H1 (cell line): Measurements from ENCODE around the gene TMEM30A. TPM values are rescaled to one million over a fixed set of nuclear protein-coding genes. Genes with fewer than 3 reads are reported as not detected.

Experiments used
- CTCF ChIA-PET: fragments of 300-600 bp; sonication (Branson Sonifier 250); formaldehyde crosslinking; loops from one replicate; lab custom pipeline; 2021; ENCODE audit not compliant: partially characterized antibody; lab: Charles Lee
- POLR2A ChIA-PET: fragments of 300-600 bp; sonication (Branson Sonifier 250); formaldehyde crosslinking; loops from one replicate; lab custom pipeline; 2021; ENCODE audit warnings: inconsistent platforms; ENCODE audit not compliant: partially characterized antibody; lab: Charles Lee
- DNase-seq, 2 experiments: peaks; one replicate each; pipeline versions ENCODE4 v3.0.0 to v3.0.0-alpha.2; 2010 to 2022; ENCODE audit warnings: low spot score in 2 of 2, low read depth in 1 of 2, mixed read lengths in 1 of 2
- FAIRE-seq: peaks from 2 replicates; lab custom pipeline; 2011; peaks lifted over from hg19 to GRCh38; lab: Jason Lieb, UNC
- H2AFZ ChIP-seq: 2 replicates; pipeline ENCODE4 v1.8.1; 2012; ENCODE audit warnings: low read length, inconsistent platforms
- H2AK5ac ChIP-seq: 2 replicates; pipeline ENCODE4 v1.6.1; 2013; ENCODE audit warnings: low read depth, low read length
- H2BK120ac ChIP-seq: replicated peaks from 2 replicates; pipeline ENCODE3; 2013; ENCODE audit warnings: low read depth, low read length, inconsistent platforms
- H2BK12ac ChIP-seq: 2 replicates; pipeline ENCODE4 v1.6.1; 2013; ENCODE audit warnings: low read depth, low read length
- H2BK15ac ChIP-seq: 2 replicates; pipeline ENCODE4 v1.6.1; 2013; ENCODE audit warnings: low read length
- H2BK20ac ChIP-seq: 2 replicates; pipeline ENCODE4 v1.6.1; 2013; ENCODE audit warnings: low read length
- H2BK5ac ChIP-seq: 2 replicates; pipeline ENCODE4 v1.6.1; 2013; ENCODE audit warnings: low read depth, low read length
- H3K14ac ChIP-seq: 2 replicates; pipeline ENCODE4 v1.6.1; 2013; ENCODE audit warnings: inconsistent platforms; ENCODE audit not compliant: insufficient read length
- H3K18ac ChIP-seq: 2 replicates; pipeline ENCODE4 v1.6.1; 2013; ENCODE audit warnings: low read length; ENCODE audit errors: extremely low read depth
- H3K23ac ChIP-seq: 2 replicates; pipeline ENCODE4 v1.6.1; 2013; ENCODE audit warnings: inconsistent platforms; ENCODE audit not compliant: insufficient read length
- H3K23me2 ChIP-seq: 2 replicates; pipeline ENCODE4 v1.6.1; 2013; ENCODE audit warnings: low read depth, low read length
- H3K27ac ChIP-seq: 2 replicates; pipeline ENCODE4 v1.6.1; 2011; ENCODE audit warnings: low read depth, low read length, inconsistent platforms
- H3K27me3 ChIP-seq, 4 experiments: replicated peaks in 1 of 4; 1 replicate in 1 of 4; 2 replicates in 3 of 4; pipeline versions ENCODE4 v1.6.1 to v1.8.1; 2011 to 2013; ENCODE audit warnings: low read length in 3 of 4, mild to moderate bottlenecking in 3 of 4, inconsistent platforms in 2 of 4, mixed read lengths in 2 of 4, moderate library complexity in 1 of 4; ENCODE audit not compliant: control insufficient read depth in 3 of 4, insufficient read depth in 3 of 4; ENCODE audit errors: extremely low read depth in 1 of 4
- H3K36me3 ChIP-seq, 4 experiments: 2 replicates each; pipeline versions ENCODE4 v1.6.1 to v1.8.1; 2011 to 2013; ENCODE audit warnings: mild to moderate bottlenecking in 4 of 4, low read length in 3 of 4, moderate library complexity in 2 of 4, control low read depth in 1 of 4, inconsistent platforms in 1 of 4; ENCODE audit not compliant: insufficient read depth in 4 of 4, control insufficient read depth in 2 of 4
- H3K4ac ChIP-seq: replicated peaks from 2 replicates; pipeline ENCODE3; 2013; ENCODE audit warnings: low read length, low read depth, mixed read lengths, inconsistent platforms; ENCODE audit not compliant: insufficient read length
- H3K4me1 ChIP-seq, 4 experiments: replicated peaks in 1 of 4; 1 replicate in 1 of 4; 2 replicates in 3 of 4; pipeline versions ENCODE4 v1.6.1 to v1.8.1; 2011 to 2013; ENCODE audit warnings: low read length in 3 of 4, inconsistent platforms in 2 of 4, mixed read lengths in 1 of 4; ENCODE audit not compliant: insufficient read depth in 4 of 4, control insufficient read depth in 3 of 4
- H3K4me2 ChIP-seq, 2 experiments: 2 replicates each; pipeline versions ENCODE4 v1.6.1 to v1.8.1; 2011 to 2013; ENCODE audit warnings: low read depth in 2 of 2, low read length in 2 of 2, control low read depth in 1 of 2, inconsistent platforms in 1 of 2, mild to moderate bottlenecking in 1 of 2; ENCODE audit not compliant: insufficient read depth in 1 of 2
- H3K4me3 ChIP-seq, 4 experiments: fragments of 200-600, 300-600 bp in 1 of 4; sonication (generic), shearing (Covaris generic), sonication (Bioruptor Twin) in 1 of 4; 2 replicates each; pipeline versions ENCODE4 v1.5.1 to v1.8.1; 2011 to 2016; ENCODE audit warnings: low read length in 4 of 4, low read depth in 3 of 4, control low read depth in 2 of 4, inconsistent platforms in 2 of 4, mild to moderate bottlenecking in 2 of 4, mixed read lengths in 1 of 4, moderate library complexity in 1 of 4; ENCODE audit not compliant: insufficient read depth in 2 of 4; ENCODE audit errors: extremely low read depth in 1 of 4
- H3K56ac ChIP-seq: replicated peaks from 2 replicates; pipeline ENCODE3; 2013; ENCODE audit warnings: low read depth, mild to moderate bottlenecking, mixed read lengths, low read length, inconsistent platforms; ENCODE audit not compliant: insufficient read length
- H3K79me1 ChIP-seq: 2 replicates; pipeline ENCODE4 v1.6.1; 2013; ENCODE audit warnings: low read depth, low read length, control low read depth
- H3K79me2 ChIP-seq, 2 experiments: 2 replicates each; pipeline versions ENCODE4 v1.6.1 to v1.8.1; 2012 to 2013; ENCODE audit warnings: low read length in 2 of 2, mild to moderate bottlenecking in 2 of 2, inconsistent platforms in 1 of 2; ENCODE audit not compliant: insufficient read depth in 2 of 2, control insufficient read depth in 1 of 2
- H3K9ac ChIP-seq, 4 experiments: replicated peaks in 1 of 4; 1 replicate in 1 of 4; 2 replicates in 3 of 4; pipeline versions ENCODE4 v1.6.1 to v1.8.1; 2011 to 2013; ENCODE audit warnings: low read depth in 3 of 4, low read length in 3 of 4, control low read depth in 2 of 4, mild to moderate bottlenecking in 2 of 4, moderate library complexity in 2 of 4, inconsistent platforms in 1 of 4; ENCODE audit errors: extremely low read depth in 1 of 4
- H3K9me3 ChIP-seq, 2 experiments: 2 replicates each; pipeline versions ENCODE4 v1.6.1 to v1.8.1; 2012 to 2013; ENCODE audit warnings: mild to moderate bottlenecking in 2 of 2, moderate library complexity in 2 of 2, control low read depth in 1 of 2, inconsistent platforms in 1 of 2, low read depth in 1 of 2, low read length in 1 of 2, mixed read lengths in 1 of 2; ENCODE audit not compliant: insufficient read depth in 2 of 2
- H4K20me1 ChIP-seq, 2 experiments: replicated peaks in 1 of 2; 2 replicates each; pipeline versions ENCODE3 to v1.8.1; 2011 to 2013; ENCODE audit warnings: inconsistent platforms in 2 of 2, low read length in 2 of 2, mild to moderate bottlenecking in 1 of 2; ENCODE audit not compliant: insufficient read depth in 2 of 2, control insufficient read depth in 1 of 2
- H4K5ac ChIP-seq: 2 replicates; pipeline ENCODE4 v1.6.1; 2013; ENCODE audit warnings: low read length, low read depth, mixed read lengths, inconsistent platforms; ENCODE audit not compliant: insufficient read length
- H4K8ac ChIP-seq: 2 replicates; pipeline ENCODE4 v1.8.0; 2013; ENCODE audit warnings: mild to moderate bottlenecking, moderate library complexity, low read length, inconsistent platforms; ENCODE audit not compliant: insufficient read depth; ENCODE audit errors: extremely low read depth
- H4K91ac ChIP-seq: replicated peaks from 2 replicates; pipeline ENCODE3; 2013; ENCODE audit warnings: low read length, mixed read lengths, inconsistent platforms; ENCODE audit not compliant: insufficient read length
- ASH2L ChIP-seq: fragments of 200-600, 300-600 bp; sonication (generic); IDR thresholded peaks from one replicate; pipeline ENCODE4 v1.7.1; 2017; ENCODE audit warnings: low read length
- ATF3 ChIP-seq: IDR thresholded peaks from 2 replicates; pipeline ENCODE4 v1.6.1; 2011; ENCODE audit warnings: low read depth, mild to moderate bottlenecking, low read length; ENCODE audit not compliant: insufficient read depth
- BCL11A ChIP-seq, 2 experiments: IDR thresholded peaks; one replicate each; pipeline ENCODE4 v1.6.1; 2011; ENCODE audit warnings: low read depth in 2 of 2, low read length in 2 of 2, mild to moderate bottlenecking in 2 of 2
- BRCA1 ChIP-seq: IDR thresholded peaks from 2 replicates; pipeline ENCODE4 v1.6.1; 2012; ENCODE audit warnings: low read depth, low read length, improper control_type of control experiment
- CHD1 ChIP-seq: IDR thresholded peaks from 2 replicates; pipeline ENCODE4 v1.6.1; 2012; ENCODE audit warnings: low read depth, low read length, improper control_type of control experiment
- GABPA ChIP-seq: IDR thresholded peaks from 2 replicates; pipeline ENCODE4 v1.6.1; 2011; ENCODE audit warnings: mild to moderate bottlenecking, low read length, moderate library complexity, borderline replicate concordance; ENCODE audit not compliant: insufficient read depth
- HDAC2 ChIP-seq, 2 experiments: fragments of 300-600 bp in 1 of 2; sonication (generic) in 1 of 2; IDR thresholded peaks; 2 replicates each; pipeline ENCODE4 v1.6.1; 2011 to 2012; ENCODE audit warnings: low read depth in 2 of 2, low read length in 2 of 2, mild to moderate bottlenecking in 2 of 2, moderate library complexity in 2 of 2, borderline replicate concordance in 1 of 2, inconsistent platforms in 1 of 2
- KDM5A ChIP-seq: fragments of 200-600 bp; IDR thresholded peaks from 2 replicates; pipeline ENCODE4 v1.7.1; 2012; ENCODE audit warnings: mild to moderate bottlenecking, low read length, inconsistent platforms, mixed read lengths
- MAX ChIP-seq: IDR thresholded peaks from 2 replicates; pipeline ENCODE4 v1.6.1; 2012; ENCODE audit warnings: inconsistent platforms
- NRF1 ChIP-seq: IDR thresholded peaks from 2 replicates; pipeline ENCODE4 v1.6.1; 2011; ENCODE audit warnings: mild to moderate bottlenecking, low read depth, low read length, improper control_type of control experiment
- SAP30 ChIP-seq: fragments of 300-600 bp; sonication (generic); IDR thresholded peaks from 2 replicates; pipeline ENCODE4 v1.7.1; 2012; ENCODE audit warnings: low read length, moderate library complexity, mild to moderate bottlenecking, inconsistent platforms; ENCODE audit not compliant: insufficient read depth, insufficient replicate concordance
- SP2 ChIP-seq: IDR thresholded peaks from 2 replicates; pipeline ENCODE4 v1.6.1; 2012; ENCODE audit warnings: mild to moderate bottlenecking, low read length, inconsistent platforms
- TAF7 ChIP-seq: optimal IDR thresholded peaks from 2 replicates; pipeline ENCODE3; 2011; ENCODE audit warnings: low read depth, mild to moderate bottlenecking, inconsistent platforms, low read length, moderate library complexity, borderline replicate concordance
- ZNF274 ChIP-seq: IDR thresholded peaks from 2 replicates; pipeline ENCODE4 v1.7.0; 2012; ENCODE audit warnings: low read length, borderline replicate concordance; ENCODE audit errors: extremely low read depth
- whole genome bisulfite sequencing, 2 experiments: shearing (Covaris generic) in 1 of 2; methylation state at CpG; one replicate each; pipeline versions ENCODE4 v1.1.6 to v1.1.7; 2013 to 2015; ENCODE audit warnings: low lambda C conversion rate in 2 of 2, mixed read lengths in 2 of 2, inconsistent platforms in 1 of 2, low coverage in 1 of 2, missing lambda C conversion rate in 1 of 2; ENCODE audit not compliant: insufficient replicate concordance in 2 of 2, insufficient coverage in 1 of 2, insufficient read length in 1 of 2; ENCODE audit errors: extremely low coverage in 1 of 2, missing lambda C conversion rate in 1 of 2; 5-methylcytosine and 5-hydroxymethylcytosine counted together
- polyA plus RNA-seq, 7 experiments: library from polyadenylated mRNA; depleted of rRNA in 3 of 7; stranded (reverse) in 5 of 7; unstranded in 2 of 7; fragments of >200 nt in 5 of 7; fragments of 200-250 nt in 2 of 7; gene quantifications; 1 replicate in 5 of 7; 2 replicates in 1 of 7; 4 replicates in 1 of 7; pipeline versions ENCODE4 v1.2.1 to v1.2.3, GENCODE V29; 2011 to 2013; ENCODE audit warnings: missing spikeins in 2 of 7, mixed read lengths in 2 of 7
- total RNA-seq: library from RNA; stranded (reverse); fragmentation: NEBNext Ultra II Directional; extraction: Animal tissue kit (Norgen Biotek cat#: 25700); gene quantifications from 2 replicates; pipeline ENCODE4 v1.2.1, GENCODE V29; 2021

Gene TMEM30A
- total and polyA plus RNA-seq, 2 of the 8 experiments (the other 6 are each of a cell fraction or from before 2014, with no cell fraction given): 10.5 to 71.0 TPM

GRCh38 chr6:75292555-75292954, 8.0 kb upstream of the TMEM30A start:
- H3K4me2 ChIP-seq: no peak overlapping the region
- POLR2A ChIA-PET: no interaction called here
- H3K56ac ChIP-seq: no peak overlapping the region
- no peak overlapping the region for H2BK5ac ChIP-seq
- H3K4me1 ChIP-seq: peaks cover 3 to 9% (median 7%) of the 10 kb centered on the region in 4 experiments
- H3K79me1 ChIP-seq: no peaks in the 10 kb centered on the region
- H3K9ac ChIP-seq: no peak overlapping the region
- no peak overlapping the region for H2BK120ac ChIP-seq
- WGBS, 2 experiments: 91% methylated on average over 2 of the region's 2 CpGs; no CpG with 5 or more reads in 1 of the 2 experiments
- H3K27me3 ChIP-seq: no peaks in the 10 kb centered on the region
- H2BK15ac ChIP-seq: no peak overlapping the region
- no peak overlapping the region for H3K23ac ChIP-seq
- no peaks in the 10 kb centered on the region for H3K23me2 ChIP-seq
- no peak overlapping the region for H2AFZ ChIP-seq
- no peak overlapping the region for H3K4ac ChIP-seq
- no peak overlapping the region for H2BK20ac ChIP-seq
- no peak for FAIRE-seq
- no peaks in the 10 kb centered on the region for H4K20me1 ChIP-seq
- no peak overlapping the region for H3K4me3 ChIP-seq
- H2AK5ac ChIP-seq: no peak overlapping the region
- H3K9me3 ChIP-seq: no peaks in the 10 kb centered on the region
- H3K79me2 ChIP-seq: no peaks in the 10 kb centered on the region
- H3K27ac ChIP-seq: no peak overlapping the region
- H3K36me3 ChIP-seq: no peaks in the 10 kb centered on the region
- no peak overlapping the region for H4K91ac ChIP-seq
- CTCF ChIA-PET: no interaction called here
- H4K8ac ChIP-seq: no peak overlapping the region
- H3K18ac ChIP-seq: no peak overlapping the region
- H4K5ac ChIP-seq: no peak overlapping the region
- H2BK12ac ChIP-seq: no peak overlapping the region
- no peak for DNase-seq
- H3K14ac ChIP-seq: no peak overlapping the region
- TF ChIP-seq MAX (no peak), TAF7 (no peak), ZNF274 (no peak), CHD1 (no peak), BRCA1 (no peak), SP2 (no peak), HDAC2 (IDR thresholded peaks at IDR 0.05; ENCODE audit: borderline replicate concordance in 1 of 2, low read depth in 2 of 2, low read length in 2 of 2) (no peak), BCL11A (IDR thresholded peaks at IDR 0.05; ENCODE audit: low read depth in 2 of 2, low read length in 2 of 2) (no peak), NRF1 (no peak), GABPA (no peak), ATF3 (no peak), KDM5A (no peak), SAP30 (no peak), ASH2L (no peak)
